Calu3 (cell line): Measurements from ENCODE around the gene ARHGEF7. TPM values are rescaled to one million over a fixed set of nuclear protein-coding genes. Genes with fewer than 3 reads are reported as not detected.

Experiments used
- BruUV-seq: library from RNA; stranded (reverse); fragments of 400-500 nt; replicated peaks from 2 replicates; lab custom pipeline; 2021; lab: Mats Ljungman, UMichigan
- CTCF ChIA-PET: fragments of 300-600 bp; sonication (Branson Sonifier 250); formaldehyde crosslinking; loops from one replicate; lab custom pipeline; 2022; ENCODE audit warnings: antibody characterized with exemption; lab: Charles Lee
- DNase-seq: peaks from one replicate; pipeline ENCODE4 v3.0.0; 2022
- H3K27ac Mint-ChIP-seq: one replicate; pipeline ENCODE4 v1.8.0; 2022; ENCODE audit warnings: mixed read lengths; ENCODE audit not compliant: unreplicated experiment
- H3K27me3 Mint-ChIP-seq: one replicate; pipeline ENCODE4 v1.8.0; 2022; ENCODE audit warnings: mixed read lengths; ENCODE audit not compliant: unreplicated experiment
- H3K36me3 Mint-ChIP-seq: one replicate; pipeline ENCODE4 v1.8.0; 2022; ENCODE audit warnings: mild to moderate bottlenecking, moderate library complexity, mixed read lengths; ENCODE audit not compliant: insufficient read depth, unreplicated experiment
- H3K4me1 Mint-ChIP-seq: one replicate; pipeline ENCODE4 v1.8.0; 2022; ENCODE audit warnings: mild to moderate bottlenecking, low read depth, mixed read lengths; ENCODE audit not compliant: unreplicated experiment
- H3K4me3 Mint-ChIP-seq: one replicate; pipeline ENCODE4 v1.8.0; 2022; ENCODE audit warnings: mild to moderate bottlenecking, low read depth, moderate library complexity, mixed read lengths; ENCODE audit not compliant: unreplicated experiment
- H3K9me3 Mint-ChIP-seq: one replicate; pipeline ENCODE4 v1.8.0; 2022; ENCODE audit warnings: low read depth, mixed read lengths; ENCODE audit not compliant: unreplicated experiment
- intact Hi-C: fragments of 100-400 bp; cut with micrococcal nuclease; formaldehyde crosslinking; loops from one replicate; pipeline ENCODE4 v1.10.0; 2022; ENCODE audit not compliant: unreplicated experiment
- total RNA-seq: library from RNA; stranded (reverse); gene quantifications from 2 replicates; pipeline ENCODE4 v1.2.3, GENCODE V29; 2022
- TF ChIP-seq, protein P1 (sequence below): fragments of 200-600 bp; IDR thresholded peaks from one replicate; pipeline ENCODE4 v1.8.0; 2022; ENCODE audit warnings: antibody characterized with exemption; ENCODE audit not compliant: unreplicated experiment

ARHGEF7 gene
- total RNA-seq, 1 experiment from 2014 or later: 17.7 TPM

GRCh38 chr13:111258637-111259036, 143.5 kb downstream of the ARHGEF7 start:
- Mint-ChIP-seq H3K4me1 (no peaks in the 10 kb centered on the region), H3K36me3 (no peaks in the 10 kb centered on the region), H3K4me3 (no peak overlapping the region), H3K9me3 (no peaks in the 10 kb centered on the region), H3K27ac (no peak overlapping the region), H3K27me3 (no peaks in the 10 kb centered on the region)
- CTCF ChIA-PET: no interaction called here
- no TSS peak for BruUV-seq
- TF ChIP-seq, protein P1, sequence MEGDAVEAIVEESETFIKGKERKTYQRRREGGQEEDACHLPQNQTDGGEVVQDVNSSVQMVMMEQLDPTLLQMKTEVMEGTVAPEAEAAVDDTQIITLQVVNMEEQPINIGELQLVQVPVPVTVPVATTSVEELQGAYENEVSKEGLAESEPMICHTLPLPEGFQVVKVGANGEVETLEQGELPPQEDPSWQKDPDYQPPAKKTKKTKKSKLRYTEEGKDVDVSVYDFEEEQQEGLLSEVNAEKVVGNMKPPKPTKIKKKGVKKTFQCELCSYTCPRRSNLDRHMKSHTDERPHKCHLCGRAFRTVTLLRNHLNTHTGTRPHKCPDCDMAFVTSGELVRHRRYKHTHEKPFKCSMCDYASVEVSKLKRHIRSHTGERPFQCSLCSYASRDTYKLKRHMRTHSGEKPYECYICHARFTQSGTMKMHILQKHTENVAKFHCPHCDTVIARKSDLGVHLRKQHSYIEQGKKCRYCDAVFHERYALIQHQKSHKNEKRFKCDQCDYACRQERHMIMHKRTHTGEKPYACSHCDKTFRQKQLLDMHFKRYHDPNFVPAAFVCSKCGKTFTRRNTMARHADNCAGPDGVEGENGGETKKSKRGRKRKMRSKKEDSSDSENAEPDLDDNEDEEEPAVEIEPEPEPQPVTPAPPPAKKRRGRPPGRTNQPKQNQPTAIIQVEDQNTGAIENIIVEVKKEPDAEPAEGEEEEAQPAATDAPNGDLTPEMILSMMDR: no peak
- intact Hi-C loops: no loop called here
- no peak for DNase-seq

- DNase-seq: no peak
- Mint-ChIP-seq H3K4me1 (no peaks in the 10 kb centered on the region), H3K27me3 (no peaks in the 10 kb centered on the region), H3K36me3 (no peaks in the 10 kb centered on the region), H3K4me3 (no peak overlapping the region), H3K9me3 (no peaks in the 10 kb centered on the region), H3K27ac (no peak overlapping the region)
- BruUV-seq: no TSS peak
- intact Hi-C loops: no loop called here
- CTCF ChIA-PET: no interaction called here
- TF ChIP-seq, protein P1: no peak
Observed at GRCh38 chr13:111259058-111259457, 143.9 kb downstream of the ARHGEF7 start.

GRCh38 chr13:111261326-111261725, 146.2 kb downstream of the ARHGEF7 start:
- no peak overlapping the region for H3K4me3 Mint-ChIP-seq
- TF ChIP-seq, protein P1: no peak
- no peaks in the 10 kb centered on the region for H3K36me3 Mint-ChIP-seq
- DNase-seq: no peak
- H3K9me3 Mint-ChIP-seq: no peaks in the 10 kb centered on the region
- intact Hi-C loops: no loop called here
- no peaks in the 10 kb centered on the region for H3K4me1 Mint-ChIP-seq
- H3K27ac Mint-ChIP-seq: no peak overlapping the region
- CTCF ChIA-PET: no interaction called here
- BruUV-seq: no TSS peak
- no peaks in the 10 kb centered on the region for H3K27me3 Mint-ChIP-seq

- H3K4me1 Mint-ChIP-seq: no peaks in the 10 kb centered on the region
- no peak overlapping the region for H3K4me3 Mint-ChIP-seq
- DNase-seq: no peak
- CTCF ChIA-PET: no interaction called here
- TF ChIP-seq, protein P1: no peak
- no peaks in the 10 kb centered on the region for H3K27me3 Mint-ChIP-seq
- intact Hi-C loops: no loop called here
- BruUV-seq: no TSS peak
- H3K36me3 Mint-ChIP-seq: no peaks in the 10 kb centered on the region
- H3K27ac Mint-ChIP-seq: no peak overlapping the region
- no peaks in the 10 kb centered on the region for H3K9me3 Mint-ChIP-seq
Observed at GRCh38 chr13:111262281-111262680, 147.2 kb downstream of the ARHGEF7 start.
